Naive thymus-derived CD4-positive, alpha-beta T cell (primary cell): Measurements from ENCODE around the gene ZNF487. TPM values are rescaled to one million over a fixed set of nuclear protein-coding genes. Genes with fewer than 3 reads are reported as not detected.
A peak's percentile ranks its signal among the peaks of the same experiment; 100 is the strongest.
"Not testable (repeated sequence)": the region's sequence is repeated elsewhere in the genome, so short reads cannot be mapped to it uniquely, and the experiment has no call there.

Experiments
- ATAC-seq: fragments of 150-1000 bp; cut with Tn5 transposase; 2 replicates; pipeline ENCODE4 v1.10.0; 2021; ENCODE audit warnings: mild to moderate bottlenecking, moderate library complexity
- CTCF ChIA-PET: fragments of 350-600 bp; sonication (Branson Sonifier 250); formaldehyde crosslinking; loops from one replicate; lab custom pipeline; 2021; ENCODE audit warnings: antibody characterized with exemption; lab: Charles Lee
- POLR2A ChIA-PET: fragments of 350-600 bp; sonication (Branson Sonifier 250); formaldehyde crosslinking; loops from one replicate; lab custom pipeline; 2021; ENCODE audit warnings: antibody characterized with exemption, inconsistent platforms; lab: Charles Lee
- DNase-seq, 9 donors: peaks; one replicate each; pipeline versions ENCODE4 v3.0.0 to v3.0.0-alpha.2; 2020 to 2022; ENCODE audit warnings: mixed read lengths in 1 of 9
- H3K27ac ChIP-seq: one replicate; pipeline ENCODE4 v1.7.0; 2013; ENCODE audit warnings: mild to moderate bottlenecking, low read depth, low read length, moderate library complexity
- H3K27me3 ChIP-seq, 2 donors: one replicate each; pipeline ENCODE4 v1.7.0; 2013; ENCODE audit warnings: low read length in 2 of 2, mild to moderate bottlenecking in 2 of 2, moderate library complexity in 2 of 2; ENCODE audit not compliant: control insufficient read depth in 2 of 2, insufficient read depth in 2 of 2
- H3K36me3 ChIP-seq, 3 experiments: 1 replicate in 2 of 3; 2 replicates in 1 of 3; pipeline ENCODE4 v1.7.0; 2013; ENCODE audit warnings: low read length in 3 of 3, mild to moderate bottlenecking in 3 of 3, moderate library complexity in 1 of 3; ENCODE audit not compliant: insufficient read depth in 3 of 3, control insufficient read depth in 2 of 3
- H3K4me1 ChIP-seq, 2 donors: one replicate each; pipeline ENCODE4 v1.7.0; 2013; ENCODE audit warnings: low read length in 2 of 2, mild to moderate bottlenecking in 2 of 2, moderate library complexity in 1 of 2; ENCODE audit not compliant: control insufficient read depth in 2 of 2, insufficient read depth in 2 of 2
- H3K4me3 ChIP-seq: 2 replicates; pipeline ENCODE4 v1.7.0; 2013; ENCODE audit warnings: mild to moderate bottlenecking, low read length
- H3K9me3 ChIP-seq, 3 experiments: 1 replicate in 2 of 3; 2 replicates in 1 of 3; pipeline ENCODE4 v1.7.0; 2013; ENCODE audit warnings: low read length in 3 of 3; ENCODE audit not compliant: control insufficient read depth in 2 of 3
- H3K27ac Mint-ChIP-seq, 9 donors: one replicate each; pipeline ENCODE4 v1.8.0; 2020 to 2022; ENCODE audit warnings: mixed read lengths in 9 of 9, mild to moderate bottlenecking in 8 of 9, moderate library complexity in 5 of 9, inconsistent platforms in 2 of 9
- H3K27me3 Mint-ChIP-seq, 5 donors: one replicate each; pipeline ENCODE4 v1.8.0; 2021 to 2022; ENCODE audit warnings: mixed read lengths in 5 of 5, mild to moderate bottlenecking in 1 of 5
- H3K36me3 Mint-ChIP-seq, 5 donors: one replicate each; pipeline ENCODE4 v1.8.0; 2020 to 2022; ENCODE audit warnings: mixed read lengths in 5 of 5, mild to moderate bottlenecking in 3 of 5, inconsistent platforms in 1 of 5
- H3K4me1 Mint-ChIP-seq, 7 donors: one replicate each; pipeline ENCODE4 v1.8.0; 2020 to 2022; ENCODE audit warnings: mixed read lengths in 7 of 7, mild to moderate bottlenecking in 3 of 7, inconsistent platforms in 1 of 7
- H3K4me3 Mint-ChIP-seq, 10 donors: one replicate each; pipeline ENCODE4 v1.8.0; 2020 to 2022; ENCODE audit warnings: mild to moderate bottlenecking in 10 of 10, mixed read lengths in 10 of 10, moderate library complexity in 6 of 10, inconsistent platforms in 2 of 10
- H3K9me3 Mint-ChIP-seq, 11 donors: one replicate each; pipeline ENCODE4 v1.8.0; 2020 to 2022; ENCODE audit warnings: mixed read lengths in 11 of 11, mild to moderate bottlenecking in 4 of 11, inconsistent platforms in 1 of 11, moderate library complexity in 1 of 11
- intact Hi-C, 2 donors: fragments of 100-400 bp; cut with micrococcal nuclease; formaldehyde crosslinking; loops; one replicate each; pipeline ENCODE4 v1.15.1; 2023
- polyA plus RNA-seq, 2 donors: library from polyadenylated mRNA; unstranded; fragments of 300-500 nt; fragmentation: Illumina TruSeq; gene quantifications; one replicate each; pipeline ENCODE4 v1.2.3, GENCODE V29; 2021
- total RNA-seq, 6 experiments: library from RNA in 5 of 6; stranded (reverse) in 5 of 6; gene quantifications; 1 replicate in 5 of 6; 2 replicates in 1 of 6; pipeline ENCODE4 v1.2.3 and lab custom pipeline; 2021 to 2026

ZNF487 gene
- total and polyA plus RNA-seq, 7 experiments from 2014 or later, result 4.1 to 12.0 (median 5.9) TPM

DNA sequence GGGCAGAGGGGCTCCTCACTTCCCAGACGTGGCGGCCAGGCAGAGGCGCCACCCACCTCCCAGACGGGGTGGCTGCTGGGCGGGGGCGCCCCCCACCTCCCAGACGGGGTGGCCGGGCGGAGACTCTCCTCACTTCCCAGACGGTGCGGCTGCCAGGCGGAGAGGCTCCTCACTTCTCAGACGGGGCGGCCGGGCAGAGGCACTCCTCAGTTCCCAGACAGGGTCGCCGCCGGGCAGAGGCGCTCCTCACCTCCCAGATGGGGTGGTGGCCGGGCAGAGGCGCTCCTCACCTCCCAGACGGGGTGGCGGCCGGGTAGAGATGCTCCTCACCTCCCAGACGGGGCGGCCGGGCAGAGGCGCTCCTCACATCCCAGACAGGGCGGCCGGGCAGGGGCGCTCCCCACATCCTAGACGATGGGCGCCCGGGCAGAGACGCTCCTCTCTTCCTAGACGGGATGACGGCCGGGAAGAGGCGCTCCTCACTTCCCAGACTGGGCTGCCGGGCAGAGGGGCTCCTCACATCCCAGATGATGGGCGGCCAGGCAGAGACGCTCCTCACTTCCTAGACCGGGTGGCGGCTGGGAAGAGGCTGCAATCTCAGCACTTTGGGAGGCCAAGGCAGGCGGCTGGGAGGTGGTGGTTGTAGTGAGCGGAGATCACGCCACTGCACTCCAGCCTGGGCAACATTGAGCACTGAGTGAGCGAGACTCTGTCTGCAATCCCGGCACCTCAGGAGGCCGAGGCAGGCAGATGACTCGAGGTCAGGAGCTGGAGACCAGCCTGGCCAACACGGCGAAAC, 9.5 kb downstream of the ZNF487 start:
- ATAC-seq, H3K4me1 ChIP-seq, CTCF ChIA-PET, DNase-seq, intact Hi-C loops, H3K9me3 ChIP-seq, H3K27me3 ChIP-seq, H3K4me3 Mint-ChIP-seq, H3K27me3 Mint-ChIP-seq, H3K4me3 ChIP-seq, H3K27ac ChIP-seq, H3K36me3 ChIP-seq: not testable (repeated sequence)
- POLR2A ChIA-PET, result interaction anchor here (1.5 kb wide), 1 partner anchor 12 kb away, joined by 4 read pairs; no protein-coding TSS in a partner anchor
- peaks cover 0 to 14% (median 7%) of the 10 kb centered on the region in 7 donors for H3K4me1 Mint-ChIP-seq
- peaks cover 0 to 26% (median 14%) of the 10 kb centered on the region in 5 donors for H3K36me3 Mint-ChIP-seq
- H3K27ac Mint-ChIP-seq, result peak overlapping the region in 2 of 9 donors; percentile 61 to 65
- H3K9me3 Mint-ChIP-seq, result peaks cover 0 to 13% (median 0%) of the 10 kb centered on the region in 11 donors

DNA sequence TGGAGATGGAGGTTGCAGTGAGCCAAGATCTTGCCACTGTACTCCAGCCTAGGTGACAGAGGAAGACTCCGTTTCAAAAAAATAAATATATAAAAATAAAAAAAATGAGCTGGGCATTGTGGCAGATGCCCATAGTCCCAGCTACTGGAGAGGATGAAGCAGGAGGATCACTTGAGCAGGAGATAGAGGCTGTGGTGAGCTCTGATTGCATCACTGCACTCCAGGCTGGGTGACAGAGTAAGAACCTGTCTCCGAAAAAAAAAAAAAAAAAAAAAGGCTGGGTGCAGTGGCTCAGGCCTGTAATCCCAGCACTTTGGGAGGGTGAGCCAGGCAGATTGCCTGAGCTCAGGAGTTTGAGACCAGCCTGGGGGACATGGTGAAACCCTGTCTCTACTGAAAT, 11.8 kb downstream of the ZNF487 start:
- Mint-ChIP-seq H3K27ac (peak overlapping the region in 1 of 9 donors; percentile 12), H3K4me1 (peaks cover 23 to 36% (median 29%) of the 10 kb centered on the region in 7 donors), H3K36me3 (peaks cover 0 to 32% (median 14%) of the 10 kb centered on the region in 5 donors), H3K27me3 (no peaks in the 10 kb centered on the region), H3K9me3 (peaks cover 0 to 13% (median 0%) of the 10 kb centered on the region in 11 donors), H3K4me3 (no peak overlapping the region)
- intact Hi-C loops, result no loop called here
- ATAC-seq (no peak), DNase-seq (no peak)
- ChIA-PET CTCF (interaction anchor here (0.7 to 1.3 kb wide), 4 partner anchors 11 to 244 kb away, joined by 3 to 5 read pairs (median 4); partner anchors contain the start of gene ZNF239), POLR2A (interaction anchor here (0.7 to 1.6 kb wide), 7 partner anchors 12 to 53 kb away, joined by 3 to 7 read pairs (median 3); partner anchors contain the start of gene ZNF487)
- H3K36me3 ChIP-seq, result no peaks in the 10 kb centered on the region
- peaks cover 22 to 26% of the 10 kb centered on the region in 2 donors for H3K4me1 ChIP-seq
- no peak overlapping the region for H3K27ac ChIP-seq
- H3K4me3 ChIP-seq, result no peak overlapping the region
- H3K9me3 ChIP-seq, result peaks cover 0 to 4% (median 0%) of the 10 kb centered on the region in 3 experiments
- no peaks in the 10 kb centered on the region for H3K27me3 ChIP-seq

DNA sequence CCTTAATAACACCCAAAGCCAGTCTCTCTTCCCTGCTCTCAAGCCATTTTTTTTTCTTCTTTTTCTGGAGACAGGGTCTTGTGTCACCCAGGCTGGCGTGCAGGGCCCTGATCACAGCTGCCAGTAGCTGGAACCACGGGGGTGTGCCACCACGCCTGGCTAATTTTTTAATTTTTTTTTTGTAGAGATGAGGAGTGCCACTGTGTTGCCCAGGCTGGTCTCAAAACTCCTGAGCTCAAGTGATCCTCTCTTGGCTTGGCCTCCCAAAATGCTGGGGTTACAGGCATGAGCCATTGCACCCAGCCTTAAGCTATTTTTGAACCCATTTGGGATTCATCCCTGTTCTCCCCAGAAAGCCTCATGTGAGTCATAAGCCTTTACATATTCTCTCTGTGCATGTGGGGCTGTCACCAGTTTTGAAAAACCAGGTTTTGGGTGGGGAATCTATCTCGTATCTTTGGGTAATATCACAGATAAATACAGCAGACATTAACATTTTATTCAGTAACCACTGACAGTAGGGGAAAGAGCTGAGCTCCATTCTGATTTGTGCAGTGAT, 15.5 kb downstream of the ZNF487 start:
- peaks cover 0 to 4% (median 0%) of the 10 kb centered on the region in 11 donors for H3K9me3 Mint-ChIP-seq
- Histone ChIP-seq H3K9me3 (no peaks in the 10 kb centered on the region), H3K36me3 (no peaks in the 10 kb centered on the region), H3K27ac (peak overlapping the region; percentile 64), H3K4me1 (peaks cover 36 to 51% of the 10 kb centered on the region in 2 donors), H3K4me3 (no peak overlapping the region), H3K27me3 (no peaks in the 10 kb centered on the region)
- H3K4me3 Mint-ChIP-seq, result peak overlapping the region; percentile 65 to 95 (median 82)
- no peak for ATAC-seq
- ChIA-PET POLR2A (interaction anchor here (0.6 to 2.2 kb wide), 20 partner anchors 8 to 821 kb away, joined by 3 to 10 read pairs (median 4); partner anchors contain the start of gene ZNF487), CTCF (interaction anchor here (1.7 kb wide), 1 partner anchor 160 kb away, joined by 6 read pairs; no protein-coding TSS in a partner anchor)
- H3K27me3 Mint-ChIP-seq, result no peaks in the 10 kb centered on the region
- no peak for DNase-seq
- peak overlapping the region; percentile 95 to 100 (median 97) for H3K27ac Mint-ChIP-seq
- peaks cover 24 to 54% (median 45%) of the 10 kb centered on the region in 7 donors for H3K4me1 Mint-ChIP-seq
- peaks cover 0 to 18% (median 4%) of the 10 kb centered on the region in 5 donors for H3K36me3 Mint-ChIP-seq
- intact Hi-C loops, result loop anchor here in 1 of 2 donors (1.0 kb wide), 1 partner anchor 8 kb away; no protein-coding TSS in a partner anchor

DNA sequence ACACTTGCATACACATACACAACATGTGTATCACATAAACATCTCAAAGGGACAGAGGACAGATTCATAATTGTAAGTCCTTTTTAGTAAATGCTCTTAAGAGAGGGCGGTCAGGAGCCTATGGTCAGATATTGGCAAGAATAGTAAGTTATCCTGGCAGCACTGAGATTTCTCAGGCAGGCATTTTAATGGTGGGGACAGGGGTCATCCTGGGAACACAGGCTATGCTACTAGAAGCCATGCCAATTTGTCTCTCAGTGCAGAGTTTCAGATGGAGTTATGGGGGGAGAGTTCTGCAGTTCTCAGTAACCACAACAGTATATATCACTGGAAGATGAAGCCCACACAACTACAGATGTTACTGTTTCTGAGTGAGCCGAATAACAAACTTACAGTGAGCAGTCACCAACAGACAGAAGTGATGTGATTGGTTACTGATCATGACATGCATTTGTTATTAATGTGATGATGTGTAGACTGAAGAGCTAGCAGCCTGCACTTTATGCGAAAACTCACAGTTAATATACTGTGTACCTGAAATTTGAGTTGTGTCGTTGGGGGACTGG, 16.4 kb downstream of the ZNF487 start:
- H3K9me3 ChIP-seq, result no peaks in the 10 kb centered on the region
- intact Hi-C loops, result no loop called here
- H3K36me3 Mint-ChIP-seq, result peaks cover 0 to 15% (median 0%) of the 10 kb centered on the region in 5 donors
- DNase-seq (no peak), ATAC-seq (no peak)
- H3K27ac ChIP-seq, result peak overlapping the region; percentile 64
- peaks cover 36 to 51% of the 10 kb centered on the region in 2 donors for H3K4me1 ChIP-seq
- H3K9me3 Mint-ChIP-seq, result no peaks in the 10 kb centered on the region
- POLR2A ChIA-PET, result interaction anchor here (1.1 to 2.2 kb wide), 4 partner anchors 26 to 314 kb away, joined by 3 to 10 read pairs (median 6); partner anchors contain the start of gene ZNF32
- CTCF ChIA-PET, result interaction anchor here (0.9 to 1.8 kb wide), 4 partner anchors 9 to 161 kb away, joined by 3 to 6 read pairs (median 4); no protein-coding TSS in a partner anchor
- no peaks in the 10 kb centered on the region for H3K27me3 ChIP-seq
- H3K4me3 Mint-ChIP-seq, result peak overlapping the region; percentile 16 to 95 (median 80)
- H3K4me1 Mint-ChIP-seq, result peaks cover 21 to 59% (median 48%) of the 10 kb centered on the region in 7 donors
- H3K27me3 Mint-ChIP-seq, result no peaks in the 10 kb centered on the region
- H3K4me3 ChIP-seq, result no peak overlapping the region
- no peaks in the 10 kb centered on the region for H3K36me3 ChIP-seq
- H3K27ac Mint-ChIP-seq, result peak overlapping the region; percentile 95 to 100 (median 97)

- ATAC-seq, H3K27me3 Mint-ChIP-seq, H3K9me3 ChIP-seq, H3K27me3 ChIP-seq, DNase-seq, H3K4me3 ChIP-seq, intact Hi-C loops, H3K36me3 ChIP-seq, H3K9me3 Mint-ChIP-seq: not testable (repeated sequence)
- Histone ChIP-seq H3K27ac (peak overlapping the region; percentile 91), H3K4me1 (peaks cover 36 to 51% of the 10 kb centered on the region in 2 donors)
- Mint-ChIP-seq H3K36me3 (peaks cover 0 to 15% (median 0%) of the 10 kb centered on the region in 5 donors), H3K4me3 (peak overlapping the region; percentile 58 to 98 (median 96)), H3K4me1 (peaks cover 24 to 66% (median 54%) of the 10 kb centered on the region in 7 donors), H3K27ac (peak overlapping the region; percentile 97 to 100 (median 99))
- POLR2A ChIA-PET, result interaction anchor here (0.6 to 1.3 kb wide), 3 partner anchors 195 to 315 kb away, joined by 3 to 5 read pairs (median 3); partner anchors contain the start of gene ZNF32
- CTCF ChIA-PET, result interaction anchor here (0.9 to 1.8 kb wide), 3 partner anchors 9 to 59 kb away, joined by 3 to 5 read pairs (median 4); no protein-coding TSS in a partner anchor
These were observed 17.1 kb downstream of the ZNF487 start for GRCh38 chr10:43454025-43454424.

DNA sequence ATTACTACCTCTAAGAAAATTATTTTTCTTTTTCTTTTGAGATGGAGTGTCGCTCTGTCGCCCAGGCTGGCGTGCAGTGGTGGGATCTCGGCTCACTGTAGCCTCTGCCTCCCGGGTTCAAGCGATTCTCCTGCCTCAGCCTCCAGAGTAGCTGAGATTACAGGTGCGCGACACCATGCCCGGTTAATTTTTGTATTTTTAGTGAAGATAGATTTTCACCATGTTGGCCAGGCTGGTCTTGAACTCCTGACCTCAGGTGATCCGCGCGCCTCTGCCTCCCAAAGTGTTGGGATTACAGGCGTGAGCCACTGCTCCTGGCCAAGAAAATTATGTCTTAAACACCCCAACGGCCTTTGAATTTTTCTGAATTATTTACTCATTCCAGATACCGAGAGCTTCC, 19.6 kb downstream of the ZNF487 start:
- H3K27me3 ChIP-seq, ATAC-seq, H3K9me3 ChIP-seq, H3K9me3 Mint-ChIP-seq, H3K27me3 Mint-ChIP-seq, DNase-seq, H3K36me3 ChIP-seq, intact Hi-C loops, CTCF ChIA-PET: not testable (repeated sequence)
- Mint-ChIP-seq H3K4me1 (peaks cover 25 to 68% (median 55%) of the 10 kb centered on the region in 7 donors), H3K4me3 (peak overlapping the region in 7 of 10 donors; percentile 47 to 98 (median 95)), H3K27ac (peak overlapping the region; percentile 97 to 100 (median 99)), H3K36me3 (peaks cover 0 to 15% (median 0%) of the 10 kb centered on the region in 5 donors)
- H3K4me1 ChIP-seq, result peaks cover 34 to 46% of the 10 kb centered on the region in 2 donors
- H3K4me3 ChIP-seq, result peak overlapping the region; percentile 89
- POLR2A ChIA-PET, result interaction anchor here (0.6 to 1.6 kb wide), 2 partner anchors 51 to 138 kb away, joined by 3 to 6 read pairs; no protein-coding TSS in a partner anchor
- H3K27ac ChIP-seq, result peak overlapping the region; percentile 91
